MM.1S (cell line): Measurements from ENCODE around the gene SCT.
A peak's percentile ranks its signal among the peaks of the same experiment; 100 is the strongest.
"Not testable (repeated sequence)": the region's sequence is repeated elsewhere in the genome, so short reads cannot be mapped to it uniquely, and the experiment has no call there.

ENCODE experiments used
- DNase-seq: peaks from one replicate; pipeline ENCODE4 v3.0.0-alpha.2; 2015
- H2AFZ ChIP-seq: fragments of 300-600 bp; sonication (generic); 2 replicates; pipeline ENCODE4 v1.6.0; 2016; ENCODE audit warnings: antibody characterized with exemption, low read length
- H3F3A ChIP-seq: fragments of 300-600 bp; sonication (generic); 2 replicates; pipeline ENCODE4 v1.6.1; 2016; ENCODE audit warnings: mild to moderate bottlenecking, antibody characterized with exemption, low read length, moderate library complexity, mixed read lengths; ENCODE audit not compliant: insufficient read depth
- H3K27ac ChIP-seq: fragments of 300-600 bp; sonication (generic); 2 replicates; pipeline ENCODE4 v1.5.1; 2016; ENCODE audit warnings: mild to moderate bottlenecking, low read length
- H3K27me3 ChIP-seq: fragments of 300-600 bp; sonication (generic); replicated peaks from 2 replicates; pipeline ENCODE4 v1.6.0; 2016; ENCODE audit warnings: low read length; ENCODE audit not compliant: insufficient read depth
- H3K36me3 ChIP-seq: fragments of 300-600 bp; sonication (generic); replicated peaks from 2 replicates; pipeline ENCODE4 v1.6.1; 2016; ENCODE audit warnings: mild to moderate bottlenecking, low read length, mixed read lengths; ENCODE audit not compliant: insufficient read depth
- H3K4me1 ChIP-seq: fragments of 300-600 bp; sonication (generic); 2 replicates; pipeline ENCODE4 v1.6.1; 2016; ENCODE audit warnings: low read length, mixed read lengths
- H3K4me2 ChIP-seq: fragments of 300-600 bp; sonication (generic); 2 replicates; pipeline ENCODE4 v1.6.0; 2016; ENCODE audit warnings: low read depth, low read length
- H3K4me3 ChIP-seq: fragments of 300-600 bp; sonication (generic); 2 replicates; pipeline ENCODE4 v1.5.1; 2016; ENCODE audit warnings: low read length, mixed read lengths
- H3K79me2 ChIP-seq: fragments of 300-600 bp; sonication (generic); 2 replicates; pipeline ENCODE4 v1.6.1; 2016; ENCODE audit warnings: mixed run types, low read length, mixed read lengths
- H3K9ac ChIP-seq: fragments of 300-600 bp; sonication (generic); 2 replicates; pipeline ENCODE4 v1.6.1; 2016; ENCODE audit warnings: low read length, mixed read lengths
- H3K9me2 ChIP-seq: fragments of 300-600 bp; sonication (generic); replicated peaks from 2 replicates; pipeline ENCODE4 v1.6.1; 2016; ENCODE audit warnings: mild to moderate bottlenecking, low read length, mixed read lengths; ENCODE audit not compliant: insufficient read depth
- H3K9me3 ChIP-seq: fragments of 300-600 bp; sonication (generic); replicated peaks from 2 replicates; pipeline ENCODE4 v1.6.1; 2016; ENCODE audit warnings: mild to moderate bottlenecking, low read length, mixed read lengths; ENCODE audit not compliant: insufficient read depth
- H4K20me1 ChIP-seq: fragments of 300-600 bp; sonication (generic); 2 replicates; pipeline ENCODE4 v1.6.1; 2016; ENCODE audit warnings: mild to moderate bottlenecking, low read length, moderate library complexity, mixed read lengths; ENCODE audit not compliant: insufficient read depth
- EZH2 ChIP-seq: fragments of 300-600 bp; sonication (generic); optimal IDR thresholded peaks from 2 replicates; pipeline ENCODE3; 2017; ENCODE audit warnings: low read depth, mild to moderate bottlenecking, antibody characterized with exemption, low read length, mixed read lengths
- EZH2phosphoT487 ChIP-seq: fragments of 300-600 bp; sonication (generic); IDR thresholded peaks from 2 replicates; pipeline ENCODE4 v1.6.1; 2018; ENCODE audit warnings: antibody characterized with exemption, low read length
- TF ChIP-seq, protein P1 (sequence below): fragments of 300-600 bp; sonication (generic); IDR thresholded peaks from 2 replicates; pipeline ENCODE4 v1.5.1; 2016; ENCODE audit warnings: antibody characterized with exemption, low read length, mixed read lengths

SCT gene

DNA sequence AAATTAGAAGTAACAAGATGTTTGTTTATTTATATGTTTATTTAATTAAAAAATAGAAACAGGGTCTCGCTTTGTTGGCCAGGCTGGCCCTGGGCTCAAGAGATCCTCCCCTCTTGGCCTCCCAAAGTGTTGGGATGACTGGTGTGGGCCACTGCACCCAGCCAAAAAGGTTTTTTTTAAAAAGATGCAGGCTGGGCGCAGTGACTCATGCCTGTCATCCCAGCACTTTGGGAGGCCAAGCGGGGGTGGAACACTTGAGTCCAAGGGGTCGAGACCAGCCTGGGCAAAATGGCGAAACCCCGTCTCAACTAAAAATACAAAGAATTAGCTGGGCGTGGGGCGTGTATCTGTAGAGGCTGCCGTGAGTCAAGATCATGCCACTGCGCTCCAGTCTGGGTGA is 23.5 kb upstream of the SCT start:
- no peaks in the 10 kb centered on the region for H3K36me3 ChIP-seq
- peaks cover 9% of the 10 kb centered on the region for H3K4me1 ChIP-seq
- no peak overlapping the region for H2AFZ ChIP-seq
- TF ChIP-seq EZH2, result no peak
- TF ChIP-seq, protein P1, sequence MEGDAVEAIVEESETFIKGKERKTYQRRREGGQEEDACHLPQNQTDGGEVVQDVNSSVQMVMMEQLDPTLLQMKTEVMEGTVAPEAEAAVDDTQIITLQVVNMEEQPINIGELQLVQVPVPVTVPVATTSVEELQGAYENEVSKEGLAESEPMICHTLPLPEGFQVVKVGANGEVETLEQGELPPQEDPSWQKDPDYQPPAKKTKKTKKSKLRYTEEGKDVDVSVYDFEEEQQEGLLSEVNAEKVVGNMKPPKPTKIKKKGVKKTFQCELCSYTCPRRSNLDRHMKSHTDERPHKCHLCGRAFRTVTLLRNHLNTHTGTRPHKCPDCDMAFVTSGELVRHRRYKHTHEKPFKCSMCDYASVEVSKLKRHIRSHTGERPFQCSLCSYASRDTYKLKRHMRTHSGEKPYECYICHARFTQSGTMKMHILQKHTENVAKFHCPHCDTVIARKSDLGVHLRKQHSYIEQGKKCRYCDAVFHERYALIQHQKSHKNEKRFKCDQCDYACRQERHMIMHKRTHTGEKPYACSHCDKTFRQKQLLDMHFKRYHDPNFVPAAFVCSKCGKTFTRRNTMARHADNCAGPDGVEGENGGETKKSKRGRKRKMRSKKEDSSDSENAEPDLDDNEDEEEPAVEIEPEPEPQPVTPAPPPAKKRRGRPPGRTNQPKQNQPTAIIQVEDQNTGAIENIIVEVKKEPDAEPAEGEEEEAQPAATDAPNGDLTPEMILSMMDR, result no peak
- TF ChIP-seq EZH2phosphoT487, result no peak
- H3F3A ChIP-seq, result peaks cover 10% of the 10 kb centered on the region
- H3K79me2 ChIP-seq, result no peaks in the 10 kb centered on the region
- no peak overlapping the region for H3K4me2 ChIP-seq
- no peaks in the 10 kb centered on the region for H3K9me2 ChIP-seq
- H3K9ac ChIP-seq, result no peak overlapping the region
- H3K27ac ChIP-seq, result no peak overlapping the region
- H3K9me3 ChIP-seq, result no peaks in the 10 kb centered on the region
- H3K4me3 ChIP-seq, result no peak overlapping the region
- no peaks in the 10 kb centered on the region for H3K27me3 ChIP-seq
- no peaks in the 10 kb centered on the region for H4K20me1 ChIP-seq
- DNase-seq, result no peak

DNA sequence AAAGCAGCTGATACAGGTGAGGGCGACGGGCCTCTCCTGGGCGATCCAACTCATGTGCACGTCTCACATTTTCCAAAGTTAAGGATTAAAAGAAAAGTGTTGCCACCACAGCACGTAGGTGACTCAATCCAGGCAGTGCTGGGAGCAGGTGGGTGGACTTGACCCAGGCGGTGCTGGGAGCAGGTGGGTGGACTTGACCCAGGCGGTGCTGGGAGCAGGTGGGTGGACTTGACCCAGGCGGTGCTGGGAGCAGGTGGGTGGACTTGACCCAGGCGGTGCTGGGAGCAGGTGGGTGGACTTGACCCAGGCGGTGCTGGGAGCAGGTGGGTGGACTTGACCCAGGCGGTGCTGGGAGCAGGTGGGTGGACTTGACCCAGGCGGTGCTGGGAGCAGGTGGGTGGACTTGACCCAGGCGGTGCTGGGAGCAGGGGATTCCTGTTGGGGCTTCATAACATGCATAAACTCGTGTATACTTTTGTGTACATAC is 20.7 kb upstream of the SCT start:
- H3K27me3 ChIP-seq, H4K20me1 ChIP-seq, H2AFZ ChIP-seq, H3K4me3 ChIP-seq, H3K27ac ChIP-seq, H3K4me2 ChIP-seq, H3K36me3 ChIP-seq, H3K9me2 ChIP-seq, H3K9me3 ChIP-seq, H3K79me2 ChIP-seq, H3K9ac ChIP-seq, DNase-seq: not testable (repeated sequence)
- H3K4me1 ChIP-seq, result peaks cover 18% of the 10 kb centered on the region
- peaks cover 13% of the 10 kb centered on the region for H3F3A ChIP-seq

DNA sequence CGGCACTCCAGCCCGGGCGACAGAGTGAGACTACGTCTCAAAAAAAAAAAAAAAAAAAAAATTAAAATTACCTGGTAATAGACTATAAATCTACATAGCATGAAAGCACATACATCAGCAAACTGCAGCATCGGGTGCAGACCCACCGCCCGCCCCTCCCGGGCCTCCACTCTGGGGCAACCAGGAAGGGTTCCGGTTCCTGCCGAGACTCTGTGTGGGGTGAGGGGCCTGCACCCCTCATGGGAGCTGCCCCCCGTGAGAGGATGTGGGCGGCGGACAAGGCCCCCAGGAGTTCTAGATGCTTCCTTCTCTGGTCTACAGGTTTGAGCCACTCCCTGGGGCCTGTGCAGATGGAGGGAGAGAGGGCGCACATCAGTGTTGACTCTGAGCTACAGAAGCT is 19.2 kb upstream of the SCT start:
- Histone ChIP-seq H3F3A (peaks cover 13% of the 10 kb centered on the region), H3K27ac (peak overlapping the region; percentile 81; the same call in 1 of the 2 replicates), H3K36me3 (no peaks in the 10 kb centered on the region), H3K27me3 (no peaks in the 10 kb centered on the region), H2AFZ (no peak overlapping the region), H3K9me2 (no peaks in the 10 kb centered on the region), H4K20me1 (no peaks in the 10 kb centered on the region), H3K4me2 (no peak overlapping the region), H3K9ac (no peak overlapping the region; the same call in 1 of the 2 replicates), H3K9me3 (no peaks in the 10 kb centered on the region), H3K4me1 (peaks cover 18% of the 10 kb centered on the region), H3K4me3 (no peak overlapping the region), H3K79me2 (no peaks in the 10 kb centered on the region)
- DNase-seq, result no peak
- TF ChIP-seq EZH2phosphoT487 (no peak), EZH2 (no peak)
- TF ChIP-seq, protein P1, result no peak

DNA sequence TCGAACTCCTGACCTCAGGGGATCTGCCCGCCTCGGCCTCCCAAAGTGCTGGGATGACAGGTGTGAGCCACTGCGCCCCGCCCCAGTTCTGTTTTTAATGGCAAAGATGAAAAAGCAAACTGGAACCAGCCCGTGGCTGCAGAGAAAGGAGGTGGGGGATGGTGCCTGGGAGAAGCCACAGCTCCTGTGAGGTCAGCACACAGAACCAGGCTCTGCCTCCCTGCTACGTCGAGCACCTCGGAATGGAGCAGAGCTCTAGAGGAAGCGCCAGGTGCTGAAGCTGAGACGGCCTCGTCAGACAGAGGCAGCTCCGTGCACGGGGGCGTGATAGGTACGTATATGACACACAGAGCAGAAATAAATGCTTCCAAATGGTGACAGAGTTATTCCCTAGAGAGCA is 18.6 kb upstream of the SCT start:
- Histone ChIP-seq H3K27ac (peak overlapping the region; percentile 81), H3K36me3 (no peaks in the 10 kb centered on the region), H2AFZ (no peak overlapping the region), H3K9me2 (no peaks in the 10 kb centered on the region), H4K20me1 (no peaks in the 10 kb centered on the region), H3K4me3 (no peak overlapping the region), H3K27me3 (no peaks in the 10 kb centered on the region), H3K9ac (peak overlapping the region; percentile 31), H3K4me2 (peak overlapping the region; percentile 25; the same call in 1 of the 2 replicates), H3K9me3 (no peaks in the 10 kb centered on the region), H3F3A (peaks cover 13% of the 10 kb centered on the region), H3K79me2 (no peaks in the 10 kb centered on the region), H3K4me1 (peaks cover 18% of the 10 kb centered on the region)
- no peak for TF ChIP-seq EZH2
- TF ChIP-seq, protein P1, result no peak
- no peak for TF ChIP-seq EZH2phosphoT487
- peak; percentile 95 for DNase-seq
